ENCODE measurements around the gene NPIPA3.
"Not testable (repeated sequence)": the region's sequence is repeated elsewhere in the genome, so short reads cannot be mapped to it uniquely, and the experiment has no call there.

Gene NPIPA3

GRCh38 chr16:14742273-14743128, 39.3 kb downstream of the NPIPA3 start, which contains the start of gene NPIPA2:
Gene NPIPA2, plus strand, starts transcription at chr16:14742533. Its CDS starts 5,533 bp downstream, at chr16:14748066.
- not testable (repeated sequence) for DNase-seq (ENCODE audit: low spot score)

GRCh38 chr16:14773654-14774053, 70.4 kb downstream of the NPIPA3 start:
- not testable (repeated sequence) for DNase-seq (ENCODE audit: low spot score)

GRCh38 chr16:14775624-14776023, 72.4 kb downstream of the NPIPA3 start:
- not testable (repeated sequence) for DNase-seq (ENCODE audit: low spot score)
